Activated T-cell treated with anti-CD3 and anti-CD28 coated beads, Interleukin-2, amount 50 U/mL, for 1 hour (primary cell): ENCODE measurements around the gene ZNF362.
"Not testable (repeated sequence)": the region's sequence is repeated elsewhere in the genome, so short reads cannot be mapped to it uniquely, and the experiment has no call there.

Experiments used
- DNase-seq: peaks from one replicate; pipeline ENCODE4 v3.0.0-alpha.2; 2020

ZNF362 gene

DNA sequence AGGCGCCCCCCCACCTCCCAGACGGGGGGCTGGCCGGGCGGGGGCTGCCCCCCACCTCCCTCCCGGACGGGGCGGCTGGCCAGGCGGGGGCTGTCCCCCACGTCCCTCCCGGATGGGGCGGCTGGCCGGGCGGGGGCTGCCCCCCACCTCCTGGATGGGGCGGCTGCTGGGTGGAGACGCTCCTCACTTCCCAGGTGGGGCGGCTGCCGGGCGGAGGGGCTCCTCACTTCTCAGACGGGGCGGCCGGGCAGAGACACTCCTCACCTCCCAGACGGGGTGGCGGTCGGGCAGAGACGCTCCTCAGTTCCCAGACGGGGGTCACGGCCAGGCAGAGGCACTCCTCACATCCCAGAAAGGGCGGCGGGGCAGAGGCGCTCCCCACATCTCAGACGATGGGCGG lies 53.1 kb downstream of the ZNF362 start:
- not testable (repeated sequence) for DNase-seq

DNA sequence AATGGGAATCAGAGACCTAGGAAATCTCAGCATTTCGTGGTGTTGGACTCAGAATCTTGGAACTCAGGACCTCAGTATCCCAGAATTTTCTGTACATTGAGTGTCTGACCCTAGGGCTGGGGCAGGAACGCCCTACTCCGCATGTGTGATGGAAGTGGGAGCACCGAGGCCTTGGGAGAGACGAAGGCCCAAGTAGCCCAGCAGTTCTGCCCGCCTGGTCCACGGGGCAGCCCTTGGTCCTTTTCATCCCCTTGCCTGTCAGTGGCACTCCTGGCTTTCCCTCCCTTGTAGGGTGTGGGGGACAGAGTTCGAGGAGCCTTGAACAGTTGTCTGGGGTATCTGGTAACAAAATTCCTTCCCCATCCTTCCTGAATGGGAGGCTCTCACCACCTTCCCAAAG lies 54.4 kb downstream of the ZNF362 start:
- DNase-seq, result no peak

DNA sequence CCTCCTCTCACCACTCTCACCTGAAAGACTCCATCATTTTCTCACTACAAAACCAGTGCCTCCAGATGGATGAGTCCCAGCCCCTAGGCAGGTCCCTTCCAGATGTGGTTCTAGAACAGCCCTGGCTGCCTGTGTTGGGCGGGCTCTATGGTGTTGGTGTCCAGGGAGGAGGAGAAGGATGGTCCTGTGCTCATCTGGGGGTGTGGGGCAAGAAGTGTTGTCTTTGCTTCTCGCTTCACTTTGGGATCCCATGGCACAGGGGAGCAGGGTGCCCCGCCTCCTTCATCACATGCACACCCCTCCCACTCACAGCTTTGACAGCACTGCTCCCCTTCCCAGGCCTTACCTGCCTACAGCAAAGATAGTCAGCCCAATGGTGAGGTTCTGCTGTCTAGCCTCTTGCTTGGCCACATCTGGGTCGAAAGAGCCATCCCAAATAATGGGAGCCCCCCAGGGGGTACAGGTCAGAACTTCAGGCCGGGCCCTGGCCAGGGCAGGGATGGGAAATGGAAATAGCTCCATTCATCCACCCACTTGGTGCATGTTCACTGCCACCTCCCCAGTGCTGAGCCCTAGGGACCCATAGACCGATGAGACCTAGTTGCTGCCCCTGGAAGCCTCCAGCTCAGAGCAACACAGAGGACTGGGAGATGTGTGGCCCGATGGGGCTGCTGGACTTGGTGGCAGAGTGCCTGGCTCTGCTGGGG lies 55.6 kb downstream of the ZNF362 start:
- no peak for DNase-seq

DNA sequence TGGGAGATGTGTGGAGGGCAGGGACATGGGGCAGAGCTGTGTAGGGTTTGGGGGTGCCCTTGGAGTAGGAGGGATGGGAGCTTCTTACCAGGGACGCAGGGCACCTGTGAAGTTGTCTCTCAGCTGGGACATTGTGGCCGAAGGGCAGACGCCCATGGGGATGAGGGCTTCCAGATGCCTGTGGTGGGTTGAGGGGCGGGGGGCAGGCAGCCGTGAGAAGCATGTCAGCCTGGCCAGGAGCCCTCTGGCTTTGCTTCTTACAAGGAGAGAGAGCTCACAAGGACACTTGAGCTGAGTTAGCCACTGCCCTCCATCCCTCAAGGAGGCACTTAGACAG lies 56.1 kb downstream of the ZNF362 start:
- no peak for DNase-seq

DNA sequence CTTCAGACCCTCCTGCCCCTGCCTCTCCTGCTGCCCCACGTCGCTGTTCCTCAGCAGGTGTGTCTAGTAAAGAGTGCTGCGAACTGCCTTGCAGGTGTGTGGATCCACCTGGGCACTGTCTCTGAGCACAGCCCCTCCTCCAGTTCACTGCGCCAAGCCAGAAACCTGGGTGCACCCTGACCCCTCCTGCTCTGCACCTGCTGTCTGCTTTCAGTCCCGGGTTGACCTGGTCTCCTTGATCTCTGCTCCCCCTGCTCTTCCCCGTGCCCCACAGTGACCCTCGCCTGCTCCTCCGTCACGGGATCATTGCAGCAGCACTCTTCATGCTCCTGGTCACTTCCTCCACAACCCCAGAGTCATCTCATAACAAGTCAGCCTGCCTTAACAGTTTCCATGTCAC lies 58.1 kb downstream of the ZNF362 start:
- DNase-seq, result no peak

DNA sequence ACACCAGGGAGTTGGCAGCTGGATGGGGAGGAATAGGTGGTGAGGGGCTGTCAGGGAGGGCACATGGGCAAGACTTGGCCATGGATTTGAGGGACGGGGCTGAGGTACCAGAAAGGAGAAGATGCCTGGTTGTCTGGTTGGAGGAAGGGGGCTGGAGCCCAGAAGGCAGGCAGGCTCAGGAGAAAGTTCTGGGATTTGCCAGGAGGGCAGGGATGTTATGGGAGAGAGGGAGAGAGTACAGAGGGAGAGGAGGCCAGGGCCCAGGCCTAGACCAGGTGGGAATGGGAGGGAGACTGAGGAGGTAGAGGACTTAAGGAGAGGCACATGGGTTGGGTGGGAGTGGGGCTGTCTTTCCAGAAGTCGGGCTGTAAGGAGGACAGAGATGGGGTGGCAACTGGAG lies 60.3 kb downstream of the ZNF362 start:
- DNase-seq, result no peak

DNA sequence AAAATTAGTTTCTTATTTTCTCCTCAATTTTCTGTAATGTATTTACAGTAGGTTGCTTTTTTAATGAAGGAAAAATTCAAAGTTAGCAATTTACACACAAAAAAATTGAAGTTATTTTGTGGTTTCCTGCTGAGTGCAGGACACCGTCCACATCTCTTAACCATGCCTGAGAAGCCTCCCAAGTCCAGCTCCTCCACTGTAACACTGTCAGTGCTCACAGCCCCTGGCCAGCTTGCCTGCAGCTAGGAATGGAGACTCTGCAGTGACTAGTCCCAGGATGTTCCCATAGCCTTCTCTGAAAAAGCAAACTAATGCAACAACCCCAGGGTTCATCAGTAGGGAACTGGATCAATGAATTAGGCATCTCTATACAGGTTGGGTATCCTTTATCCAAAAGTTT lies 61.1 kb downstream of the ZNF362 start:
- no peak for DNase-seq

DNA sequence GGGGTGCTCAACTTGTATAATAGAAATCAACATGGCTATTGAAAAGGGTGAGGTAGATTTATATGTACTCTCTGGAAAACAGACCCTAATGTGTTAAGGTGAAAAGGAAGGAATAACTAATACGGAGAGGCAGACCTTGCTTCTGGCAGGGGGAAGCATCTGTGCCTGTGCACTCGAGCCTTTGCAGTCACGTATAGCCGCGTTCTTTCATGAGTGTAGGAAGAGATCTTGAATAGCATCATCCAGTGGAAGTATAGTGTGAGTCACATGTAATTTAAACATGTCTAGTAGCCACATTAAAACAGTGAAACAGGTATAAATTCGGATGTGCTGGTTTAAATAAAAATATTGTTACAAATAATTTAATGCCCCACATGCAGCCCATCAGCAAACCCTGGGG lies 61.7 kb downstream of the ZNF362 start:
- DNase-seq, result no peak

DNA sequence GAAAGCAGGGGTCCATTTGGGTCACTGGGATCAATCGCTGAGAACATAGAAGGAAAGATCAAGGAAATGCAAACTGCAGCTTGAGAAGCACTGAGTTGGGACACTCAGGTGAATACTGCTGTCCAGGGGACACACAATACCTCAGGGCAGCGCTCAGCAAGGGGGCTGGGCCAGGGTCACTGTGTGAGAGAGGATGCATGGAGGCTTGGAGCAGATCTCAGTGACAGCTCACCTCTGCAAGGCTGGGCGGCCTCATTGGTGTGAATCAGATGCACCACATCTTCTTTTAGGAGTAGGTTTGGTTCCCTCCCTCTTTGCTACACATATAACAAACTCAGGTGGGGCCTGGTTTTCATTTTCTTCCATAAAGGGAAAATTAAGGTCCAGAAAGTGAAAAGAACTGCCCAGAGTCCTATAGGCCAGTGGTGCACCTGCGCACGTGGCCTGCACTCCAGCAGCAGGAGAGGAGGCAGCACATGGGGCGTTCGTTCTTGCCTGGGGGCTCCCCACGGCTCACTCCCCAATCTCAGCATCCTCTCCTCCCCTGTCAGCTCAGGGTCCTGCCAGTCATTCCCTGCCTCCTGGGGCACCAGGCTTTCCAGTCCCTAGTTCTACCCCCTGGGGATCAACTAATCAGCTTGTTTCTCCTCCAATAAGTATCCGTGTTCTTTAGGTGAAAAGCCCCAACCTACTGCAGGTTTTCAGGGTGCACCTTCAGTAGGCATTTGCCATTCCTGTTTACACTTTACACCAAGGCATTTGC lies 63.1 kb downstream of the ZNF362 start:
- no peak for DNase-seq

DNA sequence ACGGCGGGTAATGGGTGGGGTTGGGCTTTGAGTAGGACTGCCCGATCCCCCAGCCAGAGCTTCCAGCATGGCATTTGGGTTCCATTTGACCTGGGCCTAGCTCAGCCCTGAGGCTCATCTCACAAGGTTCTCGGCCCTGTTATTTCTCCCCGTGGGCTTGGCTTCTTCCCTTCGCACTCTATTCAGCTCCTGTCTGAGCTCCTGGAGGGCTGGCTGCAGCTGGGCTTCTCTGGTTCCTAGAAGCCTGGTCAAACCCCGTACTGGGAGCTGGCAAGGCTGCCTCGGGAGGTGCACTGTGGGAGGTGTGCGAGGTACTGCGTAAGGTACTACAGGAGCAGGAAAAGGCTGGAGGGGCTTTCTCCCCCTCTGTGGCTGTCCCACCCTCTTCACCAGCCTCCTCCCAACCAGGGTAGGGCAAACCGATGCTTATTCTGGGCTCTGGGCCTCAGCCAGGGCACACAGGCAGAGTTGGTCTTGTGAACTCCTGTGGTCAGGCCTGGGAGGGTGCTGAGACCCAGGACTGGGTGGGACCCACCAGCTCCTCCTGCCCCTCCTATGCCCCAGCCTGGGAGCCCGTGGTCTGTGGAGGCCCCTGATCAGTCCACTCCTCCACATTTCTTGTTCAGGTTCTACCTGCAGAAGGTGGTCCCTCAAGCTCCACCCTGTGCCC lies 63.8 kb downstream of the ZNF362 start:
- DNase-seq, result no peak

DNA sequence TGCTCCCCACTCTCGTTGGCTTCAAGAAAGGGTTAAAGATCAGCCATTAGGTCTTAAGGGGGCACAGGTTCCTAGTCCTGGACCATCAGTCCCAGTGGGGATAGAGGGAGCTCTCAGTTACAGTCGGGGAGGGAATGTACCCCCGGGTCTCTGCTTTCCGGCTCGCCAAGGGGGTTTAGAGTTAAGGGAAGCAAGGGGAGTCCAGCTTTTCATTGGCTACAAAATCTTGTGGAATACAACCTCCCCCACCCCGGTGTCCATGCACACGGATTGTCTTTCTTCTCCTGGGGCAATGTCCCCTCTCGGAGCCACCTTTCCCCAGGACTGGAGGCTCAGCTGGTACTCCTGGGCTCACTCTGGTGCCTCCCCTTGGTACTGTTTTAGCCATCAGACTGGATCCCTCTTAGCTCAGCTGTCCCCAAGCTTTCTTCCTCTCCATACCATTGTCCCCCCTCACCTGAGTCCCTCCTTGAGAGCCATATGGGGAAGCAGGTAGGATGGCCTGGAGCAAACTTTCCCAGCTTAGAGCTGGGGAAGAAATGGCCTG lies 64.4 kb downstream of the ZNF362 start, which contains the start of gene A3GALT2:
Gene A3GALT2 (minus strand): TSS at position 480 of the 547 bp plus-strand sequence. CDS start 0 bp downstream, at position 480.
- DNase-seq, result no peak

DNA sequence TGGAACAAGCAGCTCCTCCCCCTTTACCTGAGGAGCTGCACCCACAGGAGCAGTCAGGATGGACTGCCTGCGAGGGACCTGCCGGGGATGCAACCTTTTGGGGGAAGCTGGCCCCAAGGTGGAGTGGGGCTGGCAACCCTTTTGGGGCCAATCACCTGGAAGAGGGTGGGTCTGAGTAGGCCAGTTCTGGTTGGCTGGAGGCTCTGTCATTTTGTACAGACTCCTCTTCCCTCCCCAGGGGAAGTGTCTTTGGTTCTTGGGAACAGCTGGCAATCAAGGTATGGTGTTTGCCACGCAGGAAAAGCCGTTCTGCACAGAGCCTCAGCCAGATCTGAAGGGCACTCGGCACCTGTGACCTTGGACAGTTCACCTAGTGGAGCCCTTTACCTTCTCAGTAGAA lies 64.9 kb downstream of the ZNF362 start:
- no peak for DNase-seq

DNA sequence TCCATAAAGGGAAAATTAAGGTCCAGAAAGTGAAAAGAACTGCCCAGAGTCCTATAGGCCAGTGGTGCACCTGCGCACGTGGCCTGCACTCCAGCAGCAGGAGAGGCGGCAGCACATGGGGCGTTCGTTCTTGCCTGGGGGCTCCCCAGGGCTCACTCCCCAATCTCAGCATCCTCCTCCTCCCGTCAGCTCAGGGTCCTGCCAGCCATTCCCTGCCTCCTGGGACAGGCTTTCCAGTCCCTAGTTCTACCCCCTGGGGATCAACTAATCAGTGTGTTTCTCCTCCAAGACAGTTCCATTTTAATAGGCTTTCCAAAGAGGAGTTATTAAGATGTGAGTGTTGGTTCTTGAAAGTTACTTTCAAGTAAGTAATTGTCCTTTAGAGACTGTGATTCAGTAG lies 65.8 kb downstream of the ZNF362 start:
- DNase-seq, result no peak

DNA sequence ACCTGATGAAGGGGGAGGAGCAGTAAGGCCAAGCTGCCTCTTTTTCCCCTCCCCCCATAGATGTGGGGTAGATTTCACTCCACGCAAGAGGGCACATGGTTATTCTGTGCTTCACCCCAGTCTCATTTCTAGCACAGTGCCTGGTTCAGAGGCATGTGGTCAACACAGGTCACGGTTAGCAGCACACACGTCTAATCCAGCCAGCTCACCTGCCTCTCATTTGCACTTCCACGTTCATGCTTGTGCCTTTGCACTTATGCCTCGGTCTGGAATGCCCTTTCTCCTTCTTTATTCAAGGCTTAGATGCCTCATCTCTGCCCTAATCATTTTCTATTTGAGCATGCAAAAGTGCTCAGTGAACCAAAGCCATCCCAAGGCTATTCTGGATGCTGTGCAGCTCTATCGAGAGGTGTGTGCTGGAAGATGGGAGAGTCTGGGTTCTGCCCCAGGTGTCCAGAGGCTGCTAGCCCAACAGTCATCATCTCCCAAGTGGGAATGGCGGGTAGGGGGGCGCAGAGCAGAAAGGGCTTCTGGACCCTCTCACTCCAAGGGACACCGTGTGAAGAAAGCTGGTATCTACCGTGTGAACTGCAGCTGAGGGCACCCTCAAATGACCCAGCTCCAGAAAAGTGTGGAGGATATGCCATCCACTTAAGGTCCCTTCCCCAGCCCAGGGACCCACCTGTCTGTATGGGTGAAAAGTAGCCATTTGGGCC lies 66.7 kb downstream of the ZNF362 start:
- DNase-seq, result no peak

DNA sequence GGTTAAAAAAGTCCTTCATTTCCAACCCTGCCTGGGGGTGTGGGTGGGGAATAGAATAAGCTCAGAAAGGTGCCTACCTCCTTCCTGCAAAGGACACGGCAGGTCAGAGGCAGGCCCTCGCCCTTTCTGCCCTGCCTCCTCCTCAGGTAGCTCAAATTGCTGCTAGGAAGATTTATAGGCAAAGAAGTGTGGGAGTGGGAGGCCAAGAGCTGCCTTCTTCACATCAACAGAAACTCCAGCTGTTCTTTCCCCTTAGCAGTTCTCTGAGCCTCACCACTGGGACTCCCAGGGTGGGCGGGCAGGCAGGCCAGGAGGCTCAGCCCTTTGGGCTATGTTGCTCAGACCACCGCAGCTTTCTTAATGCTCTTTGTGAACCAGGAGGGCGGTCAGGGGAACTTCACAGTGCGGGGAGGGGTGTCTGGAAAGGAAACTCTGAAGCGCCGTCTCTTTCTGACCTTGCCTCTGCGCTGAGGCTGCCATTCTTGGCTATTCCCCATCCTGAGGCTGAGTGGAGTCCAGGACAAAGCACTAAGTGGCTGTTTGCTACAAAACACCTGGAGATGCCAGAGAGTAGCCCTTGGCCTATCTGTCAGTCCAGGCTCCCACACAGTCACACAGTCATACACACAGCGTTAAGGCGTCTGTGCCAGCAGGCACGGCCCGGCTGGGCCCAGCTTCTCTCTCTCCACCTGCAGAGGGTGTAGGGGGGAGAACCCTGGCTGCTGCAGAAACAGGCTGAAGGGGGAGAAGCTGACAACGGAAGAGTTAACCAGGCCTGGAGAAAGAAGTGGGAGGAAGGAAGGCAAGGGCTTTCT lies 67.6 kb downstream of the ZNF362 start:
- no peak for DNase-seq

DNA sequence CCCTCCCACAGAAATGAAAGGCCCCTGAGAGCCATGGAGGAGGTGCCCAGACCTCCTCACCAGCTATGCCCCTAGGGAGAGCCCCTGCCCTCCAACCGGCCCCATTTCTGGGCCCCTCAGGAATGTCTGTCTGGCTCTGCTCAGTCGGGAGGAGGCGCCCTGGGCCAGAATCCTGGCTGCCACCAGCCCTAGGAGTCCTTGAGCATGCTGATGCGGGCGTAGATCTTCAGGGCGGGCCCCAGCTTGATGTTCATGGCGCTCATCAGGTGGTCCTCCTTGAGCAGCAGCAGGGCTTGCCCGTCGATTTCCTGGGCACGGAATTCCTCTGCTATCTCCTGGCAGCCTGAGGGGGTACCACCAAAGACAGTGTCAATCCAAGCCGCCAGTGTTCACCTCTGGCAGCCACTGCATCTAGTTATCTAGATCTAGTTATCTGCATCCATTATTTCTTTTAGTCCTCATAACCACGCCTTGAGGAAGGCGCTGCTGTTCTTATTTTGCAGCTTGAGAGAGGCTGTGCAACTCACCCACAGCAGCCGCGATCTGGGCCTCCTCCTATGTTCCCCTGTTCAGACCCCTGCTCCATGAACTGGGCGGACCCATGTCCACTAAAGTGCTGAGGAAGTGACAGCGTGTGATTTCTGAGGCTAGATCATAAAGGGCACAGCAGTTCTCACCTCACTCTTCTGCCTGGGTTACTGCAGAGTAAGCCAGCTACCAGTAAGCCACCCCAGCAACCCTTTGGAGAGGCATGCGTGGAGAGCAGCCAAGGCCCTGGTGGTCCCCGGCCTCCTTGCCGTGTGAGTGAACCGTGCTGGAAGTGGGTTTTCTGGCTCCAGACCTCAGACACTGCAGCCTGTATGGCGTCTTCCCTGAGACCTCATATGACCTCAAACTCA lies 68.6 kb downstream of the ZNF362 start:
- no peak for DNase-seq

DNA sequence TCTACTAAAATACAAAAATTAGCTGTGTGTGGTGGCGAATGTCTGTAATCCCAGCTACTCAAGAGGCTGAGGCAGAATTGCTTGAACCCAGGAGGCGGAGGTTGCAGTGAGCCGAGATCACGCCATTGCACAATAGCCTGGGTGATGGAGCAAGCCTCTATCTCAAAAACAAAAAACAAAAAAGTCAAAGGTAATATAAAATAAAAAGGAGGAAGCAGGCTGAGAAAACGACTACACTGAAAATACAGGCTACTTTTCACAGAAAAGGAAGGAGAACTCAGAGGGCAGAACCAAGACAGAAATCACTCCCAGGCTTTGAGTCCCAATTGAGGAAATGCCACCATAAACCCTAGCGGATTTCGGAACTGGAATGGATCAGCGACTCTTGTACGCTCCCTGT lies 70.5 kb downstream of the ZNF362 start:
- no peak for DNase-seq

DNA sequence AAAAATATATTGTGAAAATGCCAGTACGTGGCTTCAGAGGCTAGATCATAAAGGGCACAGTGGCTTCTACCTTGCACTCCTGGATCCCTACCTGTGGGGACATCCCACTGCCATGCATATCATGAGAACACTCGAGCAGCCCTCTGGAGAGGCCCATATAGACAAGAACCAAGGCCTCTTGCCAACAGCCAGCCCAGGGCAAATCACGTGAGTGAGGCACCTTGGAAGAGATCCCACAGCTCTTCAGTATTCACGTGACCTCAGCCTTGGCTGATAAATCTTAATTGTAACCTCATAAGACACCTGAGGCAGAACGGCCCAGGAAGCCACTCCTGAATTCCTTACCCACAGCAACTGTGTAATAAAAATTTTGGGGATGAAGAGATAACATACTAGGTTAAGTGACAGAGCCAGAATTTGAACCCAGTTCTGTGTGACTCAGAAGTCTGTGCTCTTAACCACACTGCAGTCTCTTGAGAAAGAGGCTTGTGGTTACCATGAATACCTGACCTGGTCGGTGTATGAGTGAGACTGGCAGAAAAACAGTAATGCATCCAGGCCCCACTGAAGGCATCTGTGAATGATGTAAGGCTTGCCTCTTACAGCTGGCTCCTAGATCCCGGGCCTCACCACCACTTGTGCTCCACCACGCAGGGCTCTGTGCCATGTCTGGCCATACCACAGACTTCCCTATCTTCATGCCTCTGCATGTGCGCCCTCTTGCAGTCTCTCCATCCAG lies 71.5 kb downstream of the ZNF362 start:
- no peak for DNase-seq

DNA sequence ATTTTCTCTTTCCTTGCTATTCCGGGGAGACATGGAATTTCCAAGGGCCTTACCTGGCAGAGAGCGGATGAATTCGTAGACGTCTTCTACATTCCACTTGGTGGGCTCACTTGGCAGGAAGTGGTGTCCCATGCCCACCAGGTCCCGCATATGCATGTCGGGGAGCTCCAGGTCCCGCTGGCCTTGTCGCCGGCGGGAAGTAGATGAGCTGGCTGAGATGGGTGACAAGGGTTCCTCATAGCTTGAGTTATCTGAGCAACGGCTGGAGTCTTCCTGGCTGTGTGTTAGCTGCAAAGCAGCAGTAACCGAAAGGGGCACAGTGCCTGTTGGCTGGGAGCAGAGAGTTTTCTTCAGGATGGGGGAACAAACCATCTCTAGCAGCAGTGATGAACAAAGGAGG lies 72.5 kb downstream of the ZNF362 start:
- no peak for DNase-seq

DNA sequence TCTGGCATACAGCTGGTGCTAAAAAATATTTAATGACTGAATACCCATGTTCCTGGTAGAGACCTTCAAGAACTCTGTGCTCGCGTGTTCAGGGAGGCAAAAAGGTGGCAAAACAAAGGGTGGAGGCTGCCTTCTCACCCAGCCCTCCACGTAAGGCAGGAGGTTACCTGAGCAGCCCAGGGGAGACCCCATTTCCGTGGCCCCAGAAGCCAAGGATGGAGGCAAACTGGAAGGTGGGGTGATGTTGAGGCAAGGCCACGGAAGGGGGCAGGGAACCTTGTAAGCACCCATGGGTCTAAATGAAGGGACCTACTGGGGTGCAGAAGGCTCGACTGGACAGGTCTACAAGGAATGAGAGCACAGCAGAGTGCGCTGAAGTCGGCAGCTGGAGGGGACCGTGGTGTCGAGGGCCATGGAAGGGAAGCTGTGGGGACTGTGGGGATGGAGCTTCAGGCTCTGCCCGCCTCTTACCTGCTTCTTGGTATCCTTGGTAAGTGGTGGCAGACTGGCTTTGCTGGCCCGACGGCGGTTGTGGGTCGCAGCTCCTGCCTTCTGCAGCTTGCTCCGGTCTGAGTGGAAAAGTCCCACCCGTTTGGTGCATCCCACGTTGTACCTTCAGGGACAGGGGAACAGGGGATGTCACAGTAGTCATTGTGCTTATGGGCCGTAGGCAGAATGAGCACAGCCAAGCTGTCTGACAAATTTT lies 73.5 kb downstream of the ZNF362 start:
- DNase-seq, result no peak
